NCI-H1048 (cell line): ENCODE results near the gene C17orf100.

ENCODE experiments used
- DNase-seq: peaks from one replicate; lab custom pipeline; 2025; lab: John Stamatoyannopoulos, UW

The C17orf100 gene

GRCh38 chr17:6651354-6651918 is at the start of gene C17orf100, which contains the start of gene MED31:
C17orf100 (plus strand) TSS chr17:6651762; CDS start chr17:6651914, 152 bp downstream.
MED31 (minus strand) TSS chr17:6651605; CDS start chr17:6651528, 77 bp downstream.
- DNase-seq: peak; percentile 69

- DNase-seq: no peak
Observed at GRCh38 chr17:6602141-6602540, 49.4 kb upstream of the C17orf100 start.

GRCh38 chr17:6603744-6604325 is 47.7 kb upstream of the C17orf100 start:
- DNase-seq: no peak

GRCh38 chr17:6605142-6605541 is 46.4 kb upstream of the C17orf100 start:
- no peak for DNase-seq

GRCh38 chr17:6608321-6608720 is 43.2 kb upstream of the C17orf100 start:
- DNase-seq: no peak

GRCh38 chr17:6610011-6610410 is 41.6 kb upstream of the C17orf100 start:
- no peak for DNase-seq

GRCh38 chr17:6611231-6611630 is 40.3 kb upstream of the C17orf100 start:
- DNase-seq: no peak

- DNase-seq: no peak
Observed at GRCh38 chr17:6623941-6624340, 27.6 kb upstream of the C17orf100 start.

- no peak for DNase-seq
Observed at GRCh38 chr17:6626616-6627015, 24.9 kb upstream of the C17orf100 start.

GRCh38 chr17:6627019-6627418 is 24.5 kb upstream of the C17orf100 start:
- DNase-seq: no peak

- DNase-seq: no peak
Observed at GRCh38 chr17:6630390-6630789, 21.2 kb upstream of the C17orf100 start.

GRCh38 chr17:6632530-6632929 is 19.0 kb upstream of the C17orf100 start:
- no peak for DNase-seq

GRCh38 chr17:6633263-6633662 is 18.3 kb upstream of the C17orf100 start:
- DNase-seq: no peak

GRCh38 chr17:6636105-6636504 is 15.5 kb upstream of the C17orf100 start:
- DNase-seq: no peak

GRCh38 chr17:6636616-6637457 is 14.7 kb upstream of the C17orf100 start:
- DNase-seq: no peak

GRCh38 chr17:6637458-6637840 is 14.1 kb upstream of the C17orf100 start:
- no peak for DNase-seq

- DNase-seq: no peak
Observed at GRCh38 chr17:6638046-6638908, 13.3 kb upstream of the C17orf100 start.

GRCh38 chr17:6639014-6639585 is 12.5 kb upstream of the C17orf100 start:
- DNase-seq: no peak

- no peak for DNase-seq
Observed at GRCh38 chr17:6639586-6640535, 11.7 kb upstream of the C17orf100 start.

GRCh38 chr17:6640536-6641246 is 10.9 kb upstream of the C17orf100 start, which contains the start of the genes KIAA0753 and TXNDC17:
KIAA0753 (minus strand) TSS chr17:6640711; CDS start chr17:6635103, 5,608 bp downstream.
TXNDC17 (plus strand) TSS chr17:6641060; CDS start chr17:6641083, 23 bp downstream.
- DNase-seq: peak; percentile 78
